ENCODE data around the gene VAV2. TPM values are rescaled to one million over a fixed set of nuclear protein-coding genes. Genes with fewer than 3 reads are reported as not detected.
A peak's percentile ranks its signal among the peaks of the same experiment; 100 is the strongest.

The VAV2 gene
- total and polyA plus RNA-seq, 9 of the 15 experiments (the other 6 are each of a cell fraction or from before 2014, with no cell fraction given) = 0.01 to 2.7 (median 1.0) TPM; not detected in 1

DNA sequence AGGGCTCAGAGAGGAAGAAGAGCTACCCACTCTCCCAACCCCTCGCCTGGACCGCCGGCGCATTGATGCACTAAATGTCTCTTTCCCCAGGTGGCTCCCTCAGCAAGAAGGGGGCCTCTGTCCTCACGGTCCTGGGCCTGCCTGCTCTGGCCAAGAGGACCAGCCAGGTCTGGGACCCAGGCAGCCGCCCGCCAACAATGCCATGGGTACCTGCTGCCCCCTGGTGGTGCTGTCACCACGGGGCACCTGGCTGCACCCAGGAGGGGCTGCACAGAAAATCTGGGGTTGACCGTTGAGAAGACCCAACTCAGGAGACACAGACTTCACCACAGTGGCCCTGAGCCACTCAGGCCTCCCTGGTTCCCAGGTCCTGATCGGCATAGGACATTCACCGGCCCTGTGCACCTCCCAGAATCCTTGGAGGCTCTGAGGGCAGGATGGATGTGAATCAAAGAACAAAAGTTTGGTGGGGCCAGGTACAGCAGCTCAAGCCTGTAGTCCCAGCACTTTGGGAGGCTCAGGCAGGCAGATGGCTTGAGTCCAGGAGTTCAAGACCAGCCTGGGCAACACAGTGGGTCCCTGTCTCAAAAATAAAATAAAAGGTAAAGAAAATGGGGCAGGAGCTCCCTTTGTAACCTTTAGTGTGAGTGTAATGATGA lies 2.4 kb upstream of the VAV2 start (continued):
- TF ChIP-seq, protein P1, sequence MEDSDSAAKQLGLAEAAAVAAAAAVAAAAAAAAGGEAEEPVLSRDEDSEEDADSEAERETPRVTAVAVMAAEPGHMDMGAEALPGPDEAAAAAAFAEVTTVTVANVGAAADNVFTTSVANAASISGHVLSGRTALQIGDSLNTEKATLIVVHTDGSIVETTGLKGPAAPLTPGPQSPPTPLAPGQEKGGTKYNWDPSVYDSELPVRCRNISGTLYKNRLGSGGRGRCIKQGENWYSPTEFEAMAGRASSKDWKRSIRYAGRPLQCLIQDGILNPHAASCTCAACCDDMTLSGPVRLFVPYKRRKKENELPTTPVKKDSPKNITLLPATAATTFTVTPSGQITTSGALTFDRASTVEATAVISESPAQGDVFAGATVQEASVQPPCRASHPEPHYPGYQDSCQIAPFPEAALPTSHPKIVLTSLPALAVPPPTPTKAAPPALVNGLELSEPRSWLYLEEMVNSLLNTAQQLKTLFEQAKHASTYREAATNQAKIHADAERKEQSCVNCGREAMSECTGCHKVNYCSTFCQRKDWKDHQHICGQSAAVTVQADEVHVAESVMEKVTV (CRISPR knock-in tag; IDR thresholded peaks at IDR 0.05) = peak; percentile 89
- peak; percentile 97 for TF ChIP-seq STAG1 (CRISPR knock-in tag; IDR thresholded peaks at IDR 0.05; ENCODE audit: borderline replicate concordance)
- peak; percentile 92 to 97 for TF ChIP-seq RAD21 (CRISPR knock-in tag; conservative IDR thresholded peaks at IDR 0.05 in 1 of 2, IDR thresholded peaks at IDR 0.05 in 1 of 2)
- peak; percentile 45; the same call in 1 of the 2 replicates for TF ChIP-seq CTBP1 (IDR thresholded peaks at IDR 0.05; ENCODE audit: borderline replicate concordance)
- TF ChIP-seq RB1 (IDR thresholded peaks at IDR 0.05; ENCODE audit: low read depth) = peak; percentile 49; the same call in 1 of the 2 replicates
- peak; percentile 85; the same call in 1 of the 2 replicates for TF ChIP-seq ARID2 (IDR thresholded peaks at IDR 0.05)
- peak; percentile 98 for TF ChIP-seq SMC3 (conservative IDR thresholded peaks at IDR 0.05; ENCODE audit: insufficient read depth, low read depth, low read length)
- TF ChIP-seq CCNT2 (IDR thresholded peaks at IDR 0.05; ENCODE audit: borderline replicate concordance, extremely low read depth, insufficient read length, low read depth, low read length) = no peak

All from K562 (cell line).